ENCODE data around the gene SLC6A9. TPM values are rescaled to one million over a fixed set of nuclear protein-coding genes. Genes with fewer than 3 reads are reported as not detected.

Gene SLC6A9
- total RNA-seq, 2 experiments from 2014 or later = 6.5 to 7.4 TPM

GRCh38 chr1:43969416-43969745 is 61.9 kb downstream of the SLC6A9 start:
- intact Hi-C loops (cut with micrococcal nuclease) = no loop called here
- DNase-seq = no peak
- Mint-ChIP-seq H3K27me3 (no peaks in the 10 kb centered on the region), H3K27ac (no peak overlapping the region), H3K36me3 (ENCODE audit: low read depth) (peaks cover 21% of the 10 kb centered on the region), H3K9me3 (no peaks in the 10 kb centered on the region), H3K4me3 (peak overlapping the region; percentile 85), H3K4me1 (ENCODE audit: low read depth) (peaks cover 21% of the 10 kb centered on the region)
- TF ChIP-seq CTCF (IDR thresholded peaks at IDR 0.05) = no peak
- no peak for ATAC-seq
- POLR2A ChIA-PET = interaction anchor here (1.0 to 2.4 kb wide), 2 partner anchors 22 to 67 kb away, joined by 3 to 9 read pairs; partner anchors contain the start of gene IPO13
- CTCF ChIA-PET = interaction anchor here (1.3 kb wide), 1 partner anchor 35 kb away, joined by 5 read pairs; no protein-coding TSS in a partner anchor

- peak; percentile 39 for DNase-seq
- intact Hi-C loops (cut with micrococcal nuclease) = no loop called here
- TF ChIP-seq CTCF (IDR thresholded peaks at IDR 0.05) = no peak
- Mint-ChIP-seq H3K4me3 (no peak overlapping the region), H3K4me1 (ENCODE audit: low read depth) (peaks cover 11% of the 10 kb centered on the region), H3K27ac (no peak overlapping the region), H3K36me3 (ENCODE audit: low read depth) (peaks cover 16% of the 10 kb centered on the region), H3K27me3 (no peaks in the 10 kb centered on the region), H3K9me3 (no peaks in the 10 kb centered on the region)
- ChIA-PET POLR2A (interaction anchor here (0.9 to 2.4 kb wide), 2 partner anchors 15 to 21 kb away, joined by 3 to 9 read pairs; partner anchors contain the start of gene IPO13), CTCF (no interaction called here)
- no peak for ATAC-seq
Observed at GRCh38 chr1:43968348-43968948, 62.8 kb downstream of the SLC6A9 start.

- CTCF ChIA-PET = no interaction called here
- Mint-ChIP-seq H3K36me3 (ENCODE audit: low read depth) (no peaks in the 10 kb centered on the region), H3K4me3 (no peak overlapping the region), H3K4me1 (ENCODE audit: low read depth) (peaks cover 2% of the 10 kb centered on the region), H3K27me3 (no peaks in the 10 kb centered on the region), H3K27ac (no peak overlapping the region), H3K9me3 (no peaks in the 10 kb centered on the region)
- POLR2A ChIA-PET = no interaction called here
- intact Hi-C loops (cut with micrococcal nuclease) = no loop called here
- TF ChIP-seq CTCF (IDR thresholded peaks at IDR 0.05) = no peak
- ATAC-seq (no peak), DNase-seq (no peak)
Observed at GRCh38 chr1:43965316-43965715, 65.9 kb downstream of the SLC6A9 start.

- ChIA-PET POLR2A (interaction anchor here (0.6 to 1.4 kb wide), 4 partner anchors 11 to 24 kb away, joined by 3 to 4 read pairs (median 4); partner anchors contain the start of genes ATP6V0B and IPO13), CTCF (interaction anchor here (2.1 kb wide), 1 partner anchor 29 kb away, joined by 7 read pairs; no protein-coding TSS in a partner anchor)
- TF ChIP-seq CTCF (IDR thresholded peaks at IDR 0.05) = no peak
- H3K27me3 Mint-ChIP-seq = no peaks in the 10 kb centered on the region
- no peak overlapping the region for H3K27ac Mint-ChIP-seq
- no peaks in the 10 kb centered on the region for H3K4me1 Mint-ChIP-seq (ENCODE audit: low read depth)
- intact Hi-C loops (cut with micrococcal nuclease) = no loop called here
- ATAC-seq (no peak), DNase-seq (no peak)
- no peak overlapping the region for H3K4me3 Mint-ChIP-seq
- no peaks in the 10 kb centered on the region for H3K9me3 Mint-ChIP-seq
- no peaks in the 10 kb centered on the region for H3K36me3 Mint-ChIP-seq (ENCODE audit: low read depth)
Observed at GRCh38 chr1:43963890-43964289, 67.4 kb downstream of the SLC6A9 start.

GRCh38 chr1:43963006-43963405 is 68.3 kb downstream of the SLC6A9 start:
- H3K27ac Mint-ChIP-seq = no peak overlapping the region
- H3K27me3 Mint-ChIP-seq = no peaks in the 10 kb centered on the region
- ChIA-PET CTCF (interaction anchor here (2.1 kb wide), 1 partner anchor 28 kb away, joined by 7 read pairs; no protein-coding TSS in a partner anchor), POLR2A (interaction anchor here (1.1 kb wide), 1 partner anchor 14 kb away, joined by 3 read pairs; no protein-coding TSS in a partner anchor)
- no peak for DNase-seq
- no peak for ATAC-seq
- no peak overlapping the region for H3K4me3 Mint-ChIP-seq
- intact Hi-C loops (cut with micrococcal nuclease) = no loop called here
- no peaks in the 10 kb centered on the region for H3K4me1 Mint-ChIP-seq (ENCODE audit: low read depth)
- no peaks in the 10 kb centered on the region for H3K9me3 Mint-ChIP-seq
- TF ChIP-seq CTCF (IDR thresholded peaks at IDR 0.05) = no peak
- H3K36me3 Mint-ChIP-seq (ENCODE audit: low read depth) = peaks cover 2% of the 10 kb centered on the region
